NCI-H2107 (cell line): ENCODE measurements around the gene IGFBP7.

Source experiments
- DNase-seq: peaks from one replicate; lab custom pipeline; 2025; lab: John Stamatoyannopoulos, UW

IGFBP7 gene

DNA sequence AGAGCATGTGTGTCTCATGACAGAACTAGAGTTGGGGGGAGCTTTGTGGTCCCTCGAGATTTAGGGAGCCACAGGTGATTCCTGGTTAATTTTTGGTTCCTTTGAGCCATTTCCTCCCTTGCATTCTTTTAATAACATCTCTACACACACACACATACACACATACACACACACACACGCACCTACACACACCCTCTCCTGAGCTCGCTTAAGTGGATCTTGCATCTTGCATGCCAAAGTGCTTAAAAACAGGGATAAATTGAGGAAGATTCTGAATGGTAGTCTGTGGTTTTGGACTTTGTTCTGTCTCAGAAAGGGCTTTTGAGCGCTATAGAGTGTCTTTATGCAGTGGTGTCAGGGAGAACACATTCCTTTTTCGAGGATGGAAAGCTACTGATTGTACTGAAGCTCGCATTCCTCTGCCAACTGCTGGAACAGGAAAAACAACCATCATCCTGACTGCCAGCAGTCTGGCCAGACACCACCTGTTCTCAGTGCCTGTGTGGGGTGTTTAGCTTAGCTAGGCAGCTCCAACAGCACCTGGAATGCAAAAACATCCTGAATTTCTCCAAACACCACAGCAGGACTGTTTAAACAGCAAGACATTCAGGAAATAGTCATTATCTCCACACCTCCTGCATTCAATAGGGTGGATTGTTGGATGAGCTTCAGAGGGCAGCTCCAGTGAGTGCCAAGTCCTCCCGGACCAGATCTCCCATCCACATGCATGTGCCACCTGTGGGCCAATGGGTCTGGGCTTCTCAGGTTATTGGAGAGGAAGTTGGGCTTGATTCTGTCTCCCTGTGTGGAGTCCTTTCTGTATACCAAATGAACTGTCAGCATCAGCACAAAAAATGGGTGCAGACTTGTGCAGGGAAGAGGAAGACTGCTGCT lies 21.9 kb upstream of the IGFBP7 start:
- no peak for DNase-seq

DNA sequence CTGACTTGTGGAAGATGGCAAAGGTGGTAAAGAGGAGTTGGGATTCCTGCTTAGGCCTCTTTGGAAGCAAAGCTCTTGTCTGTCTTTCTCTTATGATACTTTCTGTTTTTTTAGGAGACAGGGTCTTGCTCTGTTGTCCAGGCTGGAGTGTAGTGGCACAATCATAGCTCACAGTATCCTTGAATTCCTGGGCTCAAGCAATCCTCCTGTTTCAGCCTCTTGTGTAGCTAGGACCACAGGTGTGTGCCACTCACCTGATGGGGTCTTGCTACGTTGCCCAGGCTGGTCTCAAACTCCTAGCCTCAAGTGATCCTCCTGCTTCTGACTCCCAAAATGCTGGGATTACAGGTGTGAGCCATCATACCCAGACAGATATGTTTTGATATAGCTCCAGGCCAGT lies 19.3 kb upstream of the IGFBP7 start:
- no peak for DNase-seq

DNA sequence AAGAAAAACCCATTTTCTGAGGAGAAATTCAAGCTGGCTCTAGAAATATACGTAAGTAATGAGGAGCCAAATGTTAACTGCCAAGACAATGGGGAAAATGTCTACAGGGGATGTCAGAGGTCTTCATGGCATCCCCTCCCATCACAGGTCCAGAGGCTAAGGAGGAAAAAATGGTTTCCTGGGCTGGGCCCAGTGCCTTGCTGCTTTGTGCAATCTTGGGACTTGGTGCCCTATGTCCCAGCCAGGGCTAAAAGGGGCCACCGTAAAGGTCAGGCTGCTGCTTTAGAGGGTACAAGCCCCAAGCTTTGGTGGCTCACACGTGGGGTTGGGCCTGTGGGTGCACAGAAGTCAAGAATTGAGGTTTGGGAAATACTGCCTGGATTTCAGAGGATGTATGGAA lies 17.2 kb upstream of the IGFBP7 start:
- DNase-seq, result no peak

DNA sequence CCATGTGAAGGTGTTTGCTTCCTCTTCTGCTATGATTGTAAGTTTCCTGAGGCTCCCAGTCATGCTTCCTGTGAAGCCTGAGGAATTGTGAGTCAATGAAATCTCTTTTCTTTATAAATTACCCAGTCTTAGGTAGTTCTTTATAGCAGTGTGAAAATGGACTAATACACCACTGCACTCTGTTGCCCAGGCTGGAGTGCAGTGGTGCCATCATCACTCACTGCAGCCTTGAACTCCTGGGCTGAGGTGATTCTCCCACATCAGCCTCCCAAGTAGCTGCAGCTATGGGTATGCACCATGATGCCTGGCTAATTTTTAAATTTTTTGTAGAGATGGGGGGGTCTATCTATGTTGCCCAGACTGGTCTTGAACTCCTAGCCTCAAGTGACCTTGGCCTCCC lies 15.8 kb upstream of the IGFBP7 start:
- no peak for DNase-seq

DNA sequence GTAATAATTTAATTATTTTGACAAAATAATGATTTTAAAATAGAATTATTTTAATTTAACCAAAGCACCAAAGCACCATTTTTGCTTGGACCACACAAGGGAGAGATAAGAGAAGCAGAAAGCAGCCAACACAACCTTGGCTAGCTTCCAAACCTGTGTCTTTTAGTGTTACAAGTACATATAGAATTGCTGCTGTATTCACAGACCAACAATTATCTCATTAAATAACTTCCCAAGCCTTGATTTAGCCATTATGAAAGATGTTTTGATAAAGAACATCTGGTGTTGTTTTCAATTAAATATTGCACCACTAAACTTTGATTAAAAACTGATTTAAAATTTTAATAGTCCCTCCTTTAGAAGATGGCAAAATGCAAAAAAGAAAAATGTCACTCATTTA lies 14.0 kb upstream of the IGFBP7 start:
- no peak for DNase-seq

DNA sequence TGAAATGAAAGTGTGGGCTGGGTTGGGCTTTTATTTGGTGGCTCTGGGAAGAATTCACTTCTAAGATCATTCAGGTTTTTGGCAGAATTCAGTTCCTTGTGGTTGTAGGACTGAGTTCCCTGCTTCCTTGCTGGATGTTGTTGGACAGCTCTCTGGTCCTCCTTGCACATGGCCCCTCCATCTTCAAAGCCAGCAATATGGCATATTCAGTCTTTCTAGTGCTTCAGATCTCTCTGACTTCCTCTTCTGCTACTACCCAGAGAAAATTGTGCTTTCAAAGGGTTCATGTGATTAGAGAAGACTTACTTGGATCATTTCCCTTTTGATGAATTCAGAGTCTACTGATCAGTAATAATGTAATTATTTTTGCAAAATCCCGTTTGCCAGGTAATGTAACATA lies 12.8 kb upstream of the IGFBP7 start:
- DNase-seq, result no peak

DNA sequence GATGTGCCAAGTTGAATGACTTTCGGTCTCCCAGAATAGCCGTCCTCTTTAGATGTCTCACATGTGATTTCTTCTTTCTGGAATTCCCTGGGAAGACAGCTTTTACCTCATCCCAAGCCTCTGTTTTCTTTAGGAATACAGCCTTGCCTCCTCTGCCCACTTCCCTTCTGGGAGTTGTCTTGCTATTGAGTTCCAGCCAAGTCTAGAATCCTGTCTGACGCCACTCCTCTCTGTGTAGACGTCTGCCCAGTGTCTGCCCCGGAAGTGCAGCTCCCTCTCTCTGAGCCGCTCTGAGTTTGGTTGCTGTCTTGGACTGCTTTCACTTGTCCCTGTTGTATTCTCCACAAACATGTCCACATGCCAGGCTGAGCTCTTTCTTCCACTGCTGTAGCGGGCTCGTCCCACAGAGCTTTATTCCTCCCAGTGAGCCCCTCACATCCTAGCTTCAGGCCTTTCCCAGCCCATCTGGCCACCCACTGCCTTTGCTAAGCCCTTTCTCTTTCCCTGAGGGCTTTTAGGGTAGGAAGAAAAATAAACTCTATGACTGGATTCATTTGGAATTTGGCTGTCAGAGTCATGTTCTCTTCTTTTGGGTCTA lies 9.0 kb upstream of the IGFBP7 start:
- DNase-seq, result no peak

DNA sequence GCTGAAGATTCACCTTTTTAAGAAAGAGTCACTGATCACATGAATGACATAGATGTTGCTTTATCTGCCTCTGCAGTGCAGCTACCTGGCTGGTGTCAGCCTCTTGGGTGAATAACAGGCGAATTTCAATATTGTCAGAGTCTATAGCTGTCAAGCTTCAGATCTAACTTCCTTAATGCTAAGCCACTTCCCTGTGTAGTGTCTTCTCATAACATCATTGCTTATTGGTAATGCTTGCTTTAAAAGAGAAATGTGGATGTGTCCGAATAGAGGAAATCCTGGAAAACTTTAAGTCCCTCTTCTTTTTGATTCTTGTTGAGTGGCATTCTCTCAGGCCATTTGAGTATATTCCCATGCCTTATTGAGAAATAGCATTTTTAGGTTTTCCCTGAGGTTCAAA lies 7.3 kb upstream of the IGFBP7 start:
- no peak for DNase-seq

DNA sequence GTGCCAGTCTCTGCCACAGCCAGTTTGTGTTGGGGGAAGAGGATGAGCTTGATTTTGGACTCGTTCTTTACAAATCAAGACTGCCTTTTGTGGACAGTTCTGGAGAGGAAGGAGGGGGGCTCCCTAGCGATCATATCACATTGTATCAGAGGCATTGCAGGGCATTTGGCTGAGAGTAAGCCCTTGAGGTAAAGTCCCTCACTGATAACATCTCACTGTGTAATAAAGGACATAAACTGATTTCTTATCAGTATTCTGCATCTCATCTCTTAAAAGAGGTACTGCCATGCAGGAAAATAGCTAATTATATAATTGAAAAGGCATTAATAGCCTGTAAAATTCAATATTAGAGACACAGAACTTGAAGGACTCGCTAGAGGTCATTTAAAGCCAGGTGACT lies 6.1 kb upstream of the IGFBP7 start:
- DNase-seq, result no peak

DNA sequence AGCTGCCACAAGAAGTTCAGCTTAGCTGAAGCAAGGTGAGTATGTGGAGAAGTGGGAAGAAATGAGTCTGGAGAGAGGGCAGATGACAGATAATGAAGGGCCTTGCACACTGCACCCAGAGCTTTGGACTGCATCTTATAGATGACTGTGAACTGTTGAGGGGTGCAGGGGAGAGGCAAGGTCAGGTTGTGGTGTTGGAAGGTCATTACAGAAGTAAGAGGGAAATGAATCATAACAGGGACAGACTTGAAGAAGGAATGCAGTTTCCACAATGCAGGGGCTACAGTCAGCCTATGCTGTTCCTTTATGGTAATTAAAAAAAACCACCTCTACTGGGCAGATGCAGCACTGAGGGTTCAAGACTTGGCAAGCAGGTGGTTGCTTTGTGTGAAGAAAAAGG lies 4.8 kb upstream of the IGFBP7 start:
- no peak for DNase-seq

DNA sequence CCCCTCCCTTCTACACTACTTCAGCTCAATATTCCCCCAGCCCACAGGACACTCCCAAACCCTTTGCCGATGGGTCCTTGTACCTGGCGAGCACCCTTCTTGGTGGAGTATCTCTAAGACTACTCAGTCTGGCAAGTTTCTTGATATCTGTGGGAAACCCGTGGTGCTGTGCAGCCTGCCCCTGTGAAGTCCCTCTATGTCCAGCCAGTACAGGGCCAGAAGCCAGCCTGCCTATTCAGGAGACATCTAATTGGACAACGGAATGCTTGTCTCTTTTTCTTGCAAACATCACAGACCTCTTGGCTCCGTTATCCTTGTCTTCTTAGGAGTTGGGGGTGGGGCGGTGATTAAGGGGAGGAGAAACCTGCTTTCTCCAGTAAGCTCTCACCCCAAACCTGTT lies 3.7 kb upstream of the IGFBP7 start:
- no peak for DNase-seq

DNA sequence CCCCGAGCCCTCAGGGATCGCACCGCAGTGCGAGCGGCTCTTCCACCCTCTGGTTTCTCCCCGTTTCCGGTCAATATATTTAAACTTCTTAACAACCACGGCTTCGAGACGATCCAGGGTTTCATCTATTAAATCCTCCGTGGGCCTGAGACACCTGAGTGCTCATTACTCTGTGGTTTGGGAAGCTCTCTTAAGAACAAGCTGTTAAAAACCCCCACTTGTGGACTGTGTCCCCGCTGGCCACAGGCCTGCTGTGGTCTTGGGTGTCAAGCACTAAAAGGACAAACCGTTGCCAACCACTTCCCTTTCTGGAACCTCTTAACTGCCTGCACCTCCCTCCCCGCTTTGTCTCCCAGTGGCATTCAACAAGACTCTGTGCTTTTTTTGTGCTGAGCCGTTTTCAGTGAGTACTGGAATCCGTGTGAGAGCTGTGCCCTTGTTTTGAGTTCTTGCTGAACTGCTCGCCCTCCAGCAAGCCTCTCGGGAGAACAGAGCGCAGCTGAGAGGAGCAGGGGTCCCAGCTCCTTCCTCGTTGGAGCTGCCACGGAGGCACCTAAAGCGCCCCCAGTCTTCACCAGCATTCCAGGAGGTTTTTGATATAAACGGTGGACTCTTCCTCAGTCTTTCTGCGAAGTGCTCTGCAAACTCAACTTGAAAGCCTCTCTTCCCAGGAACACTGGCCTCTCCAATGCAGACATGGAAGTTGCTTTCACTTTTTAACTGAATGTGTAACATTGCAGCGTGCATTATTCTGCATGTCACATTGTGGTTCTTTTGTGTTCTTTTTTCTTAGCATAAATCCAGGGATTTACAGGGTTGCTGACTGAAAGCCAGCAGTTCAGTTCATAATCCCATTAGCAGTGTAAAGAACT lies 691 bp upstream of the IGFBP7 start:
- no peak for DNase-seq

DNA sequence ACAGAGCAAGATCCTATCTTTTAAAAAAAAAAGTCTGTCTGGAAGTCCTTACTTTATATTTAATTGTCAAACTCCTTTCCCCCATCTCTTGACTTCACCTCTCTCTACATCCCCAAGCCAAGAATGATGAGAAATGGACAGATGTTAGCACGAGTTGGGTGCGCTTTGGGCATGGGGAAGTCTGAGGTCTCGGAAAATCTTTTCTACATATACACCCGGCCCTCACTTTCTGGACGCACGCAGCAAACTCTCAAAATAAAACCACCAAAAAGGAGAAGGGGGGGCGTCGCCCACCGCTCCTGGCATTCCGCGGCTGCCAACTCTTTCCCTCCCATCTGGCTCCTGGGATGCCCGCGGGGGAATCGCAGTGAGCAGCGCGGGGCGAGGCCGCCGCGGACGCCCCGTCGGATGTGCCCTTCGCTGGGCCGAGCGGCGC lies 756 bp downstream of the IGFBP7 start:
- no peak for DNase-seq

DNA sequence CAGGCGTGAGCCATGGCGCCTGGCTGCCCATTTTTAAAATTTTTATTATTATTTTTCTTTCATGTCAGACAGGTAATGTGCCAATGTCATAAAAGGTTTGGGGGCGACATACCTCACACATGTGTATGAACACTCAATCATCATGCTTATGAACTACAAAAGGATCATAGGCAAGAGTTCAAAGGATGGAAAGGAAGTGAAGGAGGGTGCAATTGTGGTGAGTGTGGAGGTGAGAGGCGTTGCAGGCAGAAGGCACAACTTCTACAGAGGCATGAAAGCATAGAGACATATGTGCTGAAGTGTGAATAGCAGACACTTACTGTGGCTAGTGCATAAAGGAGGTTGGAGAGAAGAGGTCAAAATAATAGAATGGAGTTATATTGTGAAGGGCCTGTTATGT lies 4.0 kb downstream of the IGFBP7 start:
- DNase-seq, result no peak

DNA sequence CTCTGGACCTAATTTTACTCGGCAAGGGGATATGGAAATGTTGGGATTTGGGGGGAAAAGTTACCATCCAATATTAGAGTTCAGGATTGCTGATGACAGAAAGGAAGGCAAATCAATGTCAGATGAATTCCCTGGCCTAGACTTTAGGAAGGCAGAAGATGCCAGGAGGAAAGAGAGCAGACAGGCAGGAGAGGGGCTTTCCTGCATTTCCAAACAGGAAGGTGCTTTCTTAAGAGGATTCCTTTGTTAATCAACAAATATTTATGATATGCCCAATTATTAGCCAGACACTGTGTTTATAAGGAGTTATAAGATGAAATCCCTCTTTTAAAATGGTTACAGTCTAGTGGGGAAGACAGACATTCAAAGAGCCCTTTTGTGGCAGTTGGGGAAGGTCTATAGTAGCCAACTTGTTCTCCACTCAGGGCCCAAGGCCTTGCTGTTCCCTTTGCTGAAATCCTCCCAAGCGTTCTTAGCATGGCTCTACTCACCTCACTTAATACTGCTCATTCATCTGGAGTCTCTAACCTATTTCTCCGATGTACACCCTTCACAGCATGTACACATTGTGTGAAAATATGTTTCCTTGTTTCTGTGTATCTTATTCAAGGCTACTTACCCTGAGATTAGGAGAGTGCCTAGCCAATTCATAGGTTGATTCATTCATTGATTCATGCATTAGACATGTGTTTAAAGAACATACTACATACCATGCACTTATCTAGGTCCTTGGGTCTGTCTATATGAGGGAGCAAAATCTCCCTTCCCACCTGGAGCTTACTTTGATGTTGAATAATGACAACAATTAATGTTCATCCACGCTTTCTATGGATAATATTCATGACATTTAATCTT lies 5.3 kb downstream of the IGFBP7 start:
- no peak for DNase-seq

DNA sequence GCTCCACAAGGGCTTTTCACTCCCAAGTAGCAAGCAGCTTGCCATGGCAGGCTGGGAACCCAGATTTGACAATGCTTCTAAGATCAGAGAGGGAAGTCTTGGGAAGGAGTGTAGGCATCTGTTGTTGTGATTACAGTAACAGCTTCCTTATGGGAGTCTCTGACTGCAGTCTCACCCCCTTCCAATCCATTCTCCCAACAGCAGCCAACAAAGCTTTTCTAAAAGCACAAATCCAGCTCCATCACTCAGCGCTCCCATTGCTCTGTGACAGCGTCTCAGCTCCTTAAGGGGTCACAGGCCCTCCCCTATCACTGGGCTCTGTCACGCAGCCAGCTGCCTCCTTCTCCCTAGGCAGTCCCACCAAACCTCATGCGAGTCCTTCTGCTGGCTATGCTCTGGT lies 7.1 kb downstream of the IGFBP7 start:
- no peak for DNase-seq

DNA sequence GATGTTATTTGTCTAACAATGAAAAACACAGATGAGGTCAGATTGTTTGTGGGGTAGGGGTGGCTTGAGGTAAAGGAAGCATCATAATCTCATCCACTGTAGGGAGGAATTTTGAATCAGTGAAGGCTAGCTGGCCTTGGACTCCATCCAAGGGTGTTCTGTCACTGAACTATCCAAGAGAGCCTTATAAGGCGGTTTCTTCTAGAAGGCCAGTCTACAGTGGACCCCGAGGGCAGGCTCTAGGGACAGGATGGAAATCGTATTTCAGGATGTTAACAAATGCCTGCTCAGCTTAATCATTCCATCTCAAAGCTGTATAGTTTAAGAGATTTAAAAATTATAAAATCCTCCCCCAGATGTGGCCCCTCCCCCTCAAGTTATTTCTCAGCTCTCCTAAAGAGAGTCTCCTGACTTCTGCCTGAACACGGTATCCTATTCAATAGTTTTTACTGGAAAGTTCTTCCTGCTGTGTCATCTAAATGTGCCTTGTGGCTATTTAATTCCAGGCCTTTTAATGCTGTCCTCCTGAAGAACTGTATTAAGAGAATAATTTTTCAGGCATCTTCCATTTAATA lies 8.0 kb downstream of the IGFBP7 start:
- DNase-seq, result no peak

DNA sequence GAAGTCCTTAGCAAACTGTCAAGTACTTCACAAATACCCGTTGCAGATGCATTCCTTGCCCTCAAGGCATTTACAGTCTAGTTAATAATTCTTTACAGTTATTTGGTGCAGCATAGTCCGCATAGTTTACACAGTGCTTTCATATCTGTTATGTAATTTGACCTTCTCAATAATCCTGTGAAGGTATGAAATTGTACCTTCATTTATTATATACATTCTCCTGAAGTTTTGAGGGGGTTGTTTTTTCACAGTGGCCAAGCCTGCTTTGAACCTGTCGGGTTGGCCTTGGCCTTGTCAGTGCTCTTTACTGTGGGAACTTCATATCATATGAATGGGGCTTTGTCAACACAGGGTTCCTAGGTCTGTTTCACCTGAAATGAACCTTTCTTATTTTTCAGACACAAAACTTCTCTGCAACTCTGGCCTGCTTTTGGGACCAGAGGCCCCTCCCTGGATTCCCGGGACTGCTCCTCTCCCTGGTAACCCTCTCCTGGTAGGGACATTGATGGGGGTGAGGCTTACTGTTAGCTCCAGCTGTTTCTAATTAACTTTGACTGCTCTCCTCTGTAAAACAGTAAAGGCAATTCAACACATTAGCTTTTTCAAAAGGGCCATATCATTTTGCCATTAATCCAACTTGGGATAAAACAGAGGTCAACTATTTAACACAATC lies 9.1 kb downstream of the IGFBP7 start:
- no peak for DNase-seq

DNA sequence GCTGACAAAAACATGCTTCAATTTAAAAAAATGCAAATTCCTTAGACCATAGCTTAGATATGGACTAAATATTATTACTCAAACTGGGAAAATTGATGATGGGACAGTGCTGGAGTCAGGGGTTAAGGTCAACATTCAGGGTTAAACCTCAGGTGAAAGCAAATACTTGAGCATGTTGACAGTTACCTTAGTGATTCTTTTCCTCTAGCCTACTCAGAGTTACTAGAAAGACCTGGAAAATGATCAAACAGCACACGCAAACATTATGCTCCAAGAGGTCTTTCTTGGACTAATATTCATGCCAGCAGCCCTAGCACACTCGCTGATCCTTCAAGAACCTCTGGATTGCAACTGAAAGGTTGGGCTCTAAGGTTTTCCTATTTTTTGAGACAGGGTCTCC lies 10.8 kb downstream of the IGFBP7 start:
- DNase-seq, result no peak

DNA sequence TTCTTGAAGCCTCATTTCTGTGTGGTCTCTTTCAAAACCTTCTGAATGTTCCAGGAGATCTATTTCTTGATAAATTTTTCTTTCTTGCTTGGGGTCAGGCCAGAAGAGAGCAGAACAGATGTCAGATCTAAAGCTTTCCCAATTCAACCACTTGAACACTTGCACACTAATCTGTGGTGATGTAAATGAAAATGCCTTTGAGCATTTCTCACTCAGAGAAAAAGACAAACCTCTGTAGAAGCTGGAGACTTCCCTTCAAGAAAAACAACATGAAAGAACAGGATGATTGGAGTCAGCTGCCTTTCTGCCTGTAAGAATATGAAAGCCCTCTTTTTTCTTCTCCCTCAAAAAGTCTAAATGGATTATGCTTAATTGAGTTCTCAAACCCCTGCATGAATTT lies 11.2 kb downstream of the IGFBP7 start:
- DNase-seq, result no peak

DNA sequence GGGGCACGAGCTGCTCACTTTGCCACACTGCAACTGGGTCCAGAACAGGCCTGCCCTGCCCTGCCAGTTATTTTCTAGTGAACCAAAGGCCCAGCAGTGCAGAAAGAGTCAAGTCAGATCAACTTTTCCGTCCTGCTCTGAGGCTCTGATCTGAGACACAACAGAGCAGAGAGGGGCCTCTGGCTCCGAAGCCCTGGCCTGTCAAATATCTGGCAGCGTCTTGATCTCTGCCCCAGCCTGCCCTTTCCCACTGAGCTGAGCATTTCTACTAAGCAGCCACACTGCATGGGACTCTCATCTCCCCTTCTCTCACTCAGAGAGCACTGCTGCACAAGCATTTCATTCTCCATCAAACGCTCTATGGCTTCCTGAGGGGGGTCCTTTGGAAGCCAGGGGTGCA lies 11.8 kb downstream of the IGFBP7 start:
- no peak for DNase-seq
